ENCODE measurements around the gene TMEM169. TPM values are rescaled to one million over a fixed set of nuclear protein-coding genes. Genes with fewer than 3 reads are reported as not detected.
"Not testable (repeated sequence)": the region's sequence is repeated elsewhere in the genome, so short reads cannot be mapped to it uniquely, and the experiment has no call there.

The TMEM169 gene
- total and polyA plus RNA-seq, 2 of the 4 experiments (the other 2 are of a cell fraction), result 0.15 to 0.54 TPM

- Histone ChIP-seq H3K4me1 (ENCODE audit: control insufficient read depth, insufficient read depth, low read length) (peaks cover 3% of the 10 kb centered on the region; the same call in 1 of the 2 replicates), H3K9me3 (ENCODE audit: control insufficient read depth, insufficient read depth, low read length) (no peaks in the 10 kb centered on the region), H2BK20ac (ENCODE audit: low read depth, low read length) (no peak overlapping the region), H3K14ac (replicated peaks; ENCODE audit: low read depth, low read length) (no peak overlapping the region), H3K27ac (ENCODE audit: insufficient read depth, low read length) (no peak overlapping the region), H3K9me1 (ENCODE audit: insufficient read depth, low read length) (peaks cover 3% of the 10 kb centered on the region; the same call in 1 of the 2 replicates), H3K27me3 (ENCODE audit: control insufficient read depth, insufficient read depth, low read length) (no peaks in the 10 kb centered on the region), H4K8ac (ENCODE audit: low read depth in 2 of 2, low read length in 2 of 2) (no peak overlapping the region), H2AFZ (replicated peaks; ENCODE audit: low read length, poor library complexity) (no peak overlapping the region), H4K5ac (ENCODE audit: low read depth, low read length) (no peak overlapping the region), H3K18ac (ENCODE audit: low read depth, low read length) (no peak overlapping the region), H2BK15ac (ENCODE audit: low read depth, low read length) (no peak overlapping the region), H4K91ac (ENCODE audit: insufficient read depth, low read depth, low read length) (no peak overlapping the region), H3K56ac (ENCODE audit: extremely low read depth, insufficient read depth, low read length) (no peak overlapping the region), H3K9ac (ENCODE audit: low read depth, low read length) (no peak overlapping the region), H3K23ac (ENCODE audit: low read depth, low read length) (no peak overlapping the region), H3K4ac (ENCODE audit: low read depth, low read length) (no peak overlapping the region), H3K79me1 (ENCODE audit: low read depth in 1 of 2, low read length in 2 of 2) (peaks cover 23 to 50% of the 10 kb centered on the region in 2 experiments), H2BK5ac (ENCODE audit: low read depth, low read length, poor library complexity, severe bottlenecking) (no peak overlapping the region), H3K36me3 (ENCODE audit: control insufficient read depth, insufficient read depth, low read length) (peaks cover 54% of the 10 kb centered on the region), H3K4me2 (ENCODE audit: low read depth, low read length) (no peak overlapping the region), H2AK9ac (replicated peaks; ENCODE audit: low read depth, low read length, poor library complexity) (no peak overlapping the region), H4K20me1 (ENCODE audit: insufficient read depth, low read length) (no peaks in the 10 kb centered on the region), H3K4me3 (ENCODE audit: insufficient read depth, low read depth, low read length) (no peak overlapping the region), H2BK120ac (ENCODE audit: low read depth, low read length) (no peak overlapping the region), H2AK5ac (ENCODE audit: low read depth, low read length) (no peak overlapping the region)
- ChIA-PET POLR2A (ENCODE audit: unreplicated experiment) (no interaction called here), CTCF (no interaction called here)
- no peak for ATAC-seq (ENCODE audit: low read depth)
- in situ Hi-C loops (cut with MboI; ENCODE audit: low sequenced_read_pairs) (no loop called here), intact Hi-C loops (cut with micrococcal nuclease) (no loop called here), dilution Hi-C loops (cut with HindIII; ENCODE audit: low sequenced_read_pairs, unreplicated experiment) (no loop called here)
- no TSS peak for BruUV-seq (replicated peaks)
- TF ChIP-seq, protein P1, sequence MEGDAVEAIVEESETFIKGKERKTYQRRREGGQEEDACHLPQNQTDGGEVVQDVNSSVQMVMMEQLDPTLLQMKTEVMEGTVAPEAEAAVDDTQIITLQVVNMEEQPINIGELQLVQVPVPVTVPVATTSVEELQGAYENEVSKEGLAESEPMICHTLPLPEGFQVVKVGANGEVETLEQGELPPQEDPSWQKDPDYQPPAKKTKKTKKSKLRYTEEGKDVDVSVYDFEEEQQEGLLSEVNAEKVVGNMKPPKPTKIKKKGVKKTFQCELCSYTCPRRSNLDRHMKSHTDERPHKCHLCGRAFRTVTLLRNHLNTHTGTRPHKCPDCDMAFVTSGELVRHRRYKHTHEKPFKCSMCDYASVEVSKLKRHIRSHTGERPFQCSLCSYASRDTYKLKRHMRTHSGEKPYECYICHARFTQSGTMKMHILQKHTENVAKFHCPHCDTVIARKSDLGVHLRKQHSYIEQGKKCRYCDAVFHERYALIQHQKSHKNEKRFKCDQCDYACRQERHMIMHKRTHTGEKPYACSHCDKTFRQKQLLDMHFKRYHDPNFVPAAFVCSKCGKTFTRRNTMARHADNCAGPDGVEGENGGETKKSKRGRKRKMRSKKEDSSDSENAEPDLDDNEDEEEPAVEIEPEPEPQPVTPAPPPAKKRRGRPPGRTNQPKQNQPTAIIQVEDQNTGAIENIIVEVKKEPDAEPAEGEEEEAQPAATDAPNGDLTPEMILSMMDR (conservative IDR thresholded peaks at IDR 0.05; ENCODE audit: low read depth, low read length), result 0 out of 2 replicates have a peak, but pooled peaks have one; percentile 15
- no peak for TF ChIP-seq NFE2L2 (IDR thresholded peaks at IDR 0.05; ENCODE audit: low read depth, low read length)
- no peak for DNase-seq
Measured at GRCh38 chr2:216139884-216140283, 58.2 kb downstream of the TMEM169 start.

DNA sequence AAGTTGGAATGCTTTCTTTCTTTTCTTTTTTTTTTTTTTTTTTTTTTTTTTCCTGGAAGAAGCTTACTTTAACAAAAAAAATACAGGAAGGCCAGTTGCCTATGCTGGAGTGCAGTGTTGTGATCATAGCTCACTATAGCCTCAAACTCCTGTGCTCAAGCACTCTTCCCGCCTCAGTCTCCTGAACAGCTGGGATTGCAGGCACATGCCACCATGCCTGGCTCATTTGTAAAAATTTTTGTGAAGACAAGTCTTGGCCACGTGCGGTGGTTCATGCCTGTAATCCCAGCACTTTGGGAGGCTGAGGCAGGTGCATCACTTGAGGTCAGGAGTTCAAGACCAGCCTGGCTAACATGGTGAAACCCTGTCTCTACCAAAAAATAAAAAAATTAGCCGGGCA lies 59.8 kb downstream of the TMEM169 start:
- not testable (repeated sequence) for H3K14ac ChIP-seq (replicated peaks; ENCODE audit: low read depth, low read length)

More for the DNA sequence above, 59.8 kb downstream of the TMEM169 start:
- H2AK5ac ChIP-seq (ENCODE audit: low read depth, low read length); H2AFZ ChIP-seq (replicated peaks; ENCODE audit: low read length, poor library complexity); H2BK15ac ChIP-seq (ENCODE audit: low read depth, low read length); dilution Hi-C loops (cut with HindIII; ENCODE audit: low sequenced_read_pairs, unreplicated experiment); in situ Hi-C loops (cut with MboI; ENCODE audit: low sequenced_read_pairs); H3K4me3 ChIP-seq (ENCODE audit: insufficient read depth, low read depth, low read length); H4K20me1 ChIP-seq (ENCODE audit: insufficient read depth, low read length); H2BK20ac ChIP-seq (ENCODE audit: low read depth, low read length); H3K4me1 ChIP-seq (ENCODE audit: control insufficient read depth, insufficient read depth, low read length); H3K4me2 ChIP-seq (ENCODE audit: low read depth, low read length); ATAC-seq (ENCODE audit: low read depth); H3K9ac ChIP-seq (ENCODE audit: low read depth, low read length); POLR2A ChIA-PET (ENCODE audit: unreplicated experiment); H3K27ac ChIP-seq (ENCODE audit: insufficient read depth, low read length); H2BK5ac ChIP-seq (ENCODE audit: low read depth, low read length, poor library complexity, severe bottlenecking); H3K27me3 ChIP-seq (ENCODE audit: control insufficient read depth, insufficient read depth, low read length); H3K18ac ChIP-seq (ENCODE audit: low read depth, low read length); H2AK9ac ChIP-seq (replicated peaks; ENCODE audit: low read depth, low read length, poor library complexity); intact Hi-C loops (cut with micrococcal nuclease); H3K4ac ChIP-seq (ENCODE audit: low read depth, low read length); H3K9me3 ChIP-seq (ENCODE audit: control insufficient read depth, insufficient read depth, low read length); H3K56ac ChIP-seq (ENCODE audit: extremely low read depth, insufficient read depth, low read length); H2BK120ac ChIP-seq (ENCODE audit: low read depth, low read length); H3K9me1 ChIP-seq (ENCODE audit: insufficient read depth, low read length); DNase-seq; H4K8ac ChIP-seq (ENCODE audit: low read depth in 2 of 2, low read length in 2 of 2); BruUV-seq (replicated peaks); H4K5ac ChIP-seq (ENCODE audit: low read depth, low read length); H4K91ac ChIP-seq (ENCODE audit: insufficient read depth, low read depth, low read length); H3K23ac ChIP-seq (ENCODE audit: low read depth, low read length): not testable (repeated sequence)
- Histone ChIP-seq H3K79me1 (ENCODE audit: low read depth in 1 of 2, low read length in 2 of 2) (peaks cover 28 to 54% of the 10 kb centered on the region in 2 experiments), H3K36me3 (ENCODE audit: control insufficient read depth, insufficient read depth, low read length) (peaks cover 50% of the 10 kb centered on the region)
- CTCF ChIA-PET, result interaction anchor here (0.6 to 1.2 kb wide), 2 partner anchors 12 to 22 kb away, joined by 3 to 4 read pairs; no protein-coding TSS in a partner anchor
- WGBS, 2 experiments (ENCODE audit: extremely low coverage in 2 of 2, insufficient read length in 1 of 2), result 100% methylated on average over 2 of the region's 4 CpGs; no CpG with 5 or more reads in 1 of the 2 experiments
